GM21526 (cell line): ENCODE results near the gene MLLT1.

Experiments used
- ATAC-seq: cut with Tn5 transposase; IDR thresholded peaks from one replicate; pipeline ENCODE4 v1.9.1; 2021; ENCODE audit warnings: moderate library complexity; ENCODE audit not compliant: unreplicated experiment, low FRiP score

The MLLT1 gene

GRCh38 chr19:6238256-6238642 is 41.5 kb downstream of the MLLT1 start:
- no peak for ATAC-seq

- ATAC-seq, result no peak
Observed at GRCh38 chr19:6236310-6237291, 43.2 kb downstream of the MLLT1 start.

GRCh38 chr19:6235031-6235951 is 44.5 kb downstream of the MLLT1 start:
- ATAC-seq, result no peak

GRCh38 chr19:6234527-6234926 is 45.2 kb downstream of the MLLT1 start:
- no peak for ATAC-seq

DNA sequence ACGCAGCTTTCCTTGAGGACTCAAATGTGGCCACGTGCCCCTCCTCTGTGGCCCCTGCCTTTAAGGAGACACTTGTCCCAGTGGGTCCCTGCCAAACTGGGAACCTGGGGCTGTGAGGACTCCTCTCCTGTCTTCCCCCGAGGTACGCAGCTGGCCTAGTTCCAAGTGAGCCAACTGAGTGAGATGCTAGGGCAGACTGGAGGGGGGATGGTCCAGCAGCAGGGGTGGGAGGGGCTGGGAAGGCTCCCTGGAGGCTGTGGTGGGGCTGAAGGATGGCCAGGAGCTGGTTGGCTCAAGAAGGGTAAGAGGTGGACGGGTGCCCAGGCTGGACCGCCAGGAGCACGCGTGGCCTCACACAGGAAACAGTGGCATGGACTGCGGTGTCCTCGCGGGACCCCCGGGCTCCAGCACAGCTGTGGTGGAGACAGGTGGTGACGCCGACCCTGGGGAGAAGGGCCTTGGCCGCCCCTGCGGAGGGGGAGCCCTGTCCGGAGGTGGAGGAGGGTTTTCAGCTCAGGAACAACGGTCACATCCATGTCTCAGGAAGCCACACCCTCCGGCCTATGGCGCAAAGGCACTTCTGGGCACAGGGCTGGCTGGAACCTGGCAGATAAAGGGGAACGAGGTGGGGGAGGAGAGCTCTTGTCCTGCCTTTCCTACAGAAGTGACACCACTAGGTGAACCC is 45.8 kb downstream of the MLLT1 start:
- ATAC-seq, result no peak

- ATAC-seq, result no peak
Observed at GRCh38 chr19:6233056-6233826, 46.5 kb downstream of the MLLT1 start.

DNA sequence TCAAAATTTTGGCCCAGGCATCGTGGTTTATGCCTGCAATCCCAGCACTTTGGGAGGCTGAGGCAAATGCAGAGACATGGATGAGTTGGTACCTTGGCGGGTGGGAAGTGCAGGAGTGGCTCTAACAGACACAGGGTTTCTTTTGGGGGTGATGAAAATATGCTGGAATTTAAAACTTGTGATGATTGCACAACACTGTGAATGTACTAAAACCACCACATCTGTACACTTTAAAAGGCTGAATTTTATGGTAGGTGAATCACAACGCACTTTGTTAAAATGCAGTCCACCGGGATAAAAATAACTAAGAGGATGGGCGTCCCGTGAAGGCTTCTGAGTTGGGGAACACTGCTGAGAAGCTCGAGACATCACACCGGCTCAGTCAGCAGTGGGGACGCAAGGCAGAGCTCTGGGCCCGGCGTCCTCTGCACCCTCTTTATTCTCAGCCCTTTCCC is 47.1 kb downstream of the MLLT1 start:
- ATAC-seq, result no peak

DNA sequence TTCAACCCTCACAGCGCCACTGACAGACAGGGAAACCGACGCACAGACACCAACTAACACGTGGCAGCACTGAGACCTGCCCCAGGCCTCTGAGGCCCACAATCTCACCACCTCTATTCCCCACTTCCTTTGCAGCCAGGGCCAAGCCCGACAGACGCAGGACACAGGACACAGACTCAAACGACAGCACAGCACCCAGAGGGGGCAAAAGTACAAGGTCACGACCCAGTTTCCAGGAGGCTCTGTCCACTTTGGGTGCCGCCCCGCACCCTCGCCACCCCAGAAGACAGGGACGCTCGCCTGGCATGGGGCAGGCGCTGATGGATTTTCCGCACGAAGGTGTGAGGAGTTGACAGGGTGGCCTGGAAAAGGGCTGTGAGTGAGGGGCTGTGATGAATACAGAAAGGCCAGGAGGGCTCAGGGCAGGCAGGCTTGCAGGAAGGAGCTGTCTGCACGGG is 48.8 kb downstream of the MLLT1 start:
- ATAC-seq, result no peak

GRCh38 chr19:6229951-6230712 is 49.6 kb downstream of the MLLT1 start:
- no peak for ATAC-seq

DNA sequence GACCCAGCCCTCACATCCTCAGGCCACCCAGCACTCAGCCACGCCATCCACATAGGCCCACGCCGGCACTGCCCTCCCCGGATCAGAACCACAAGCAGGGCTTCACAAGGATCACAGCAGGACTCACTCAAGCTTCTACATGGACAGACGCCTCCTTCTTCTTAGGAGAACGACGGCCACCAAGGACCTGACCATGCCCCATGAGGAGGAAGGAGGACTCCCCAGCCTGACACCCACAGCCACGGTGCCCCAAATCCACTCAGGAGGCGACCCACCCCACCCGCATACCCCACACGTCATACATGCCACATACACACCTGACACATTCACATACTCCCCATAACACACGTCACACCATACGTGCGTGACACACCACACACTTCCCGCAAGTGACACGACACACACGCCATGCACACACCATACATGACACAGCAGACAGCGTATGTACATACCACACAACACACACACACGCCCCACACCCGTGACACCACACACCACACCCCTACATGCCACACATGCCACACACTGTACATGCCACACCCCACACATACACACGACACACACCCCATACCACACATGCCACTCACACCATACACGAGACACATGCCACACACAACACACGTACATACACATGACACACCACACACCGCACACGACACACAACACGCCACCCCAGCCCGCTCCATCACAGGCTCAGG is 50.4 kb downstream of the MLLT1 start:
- no peak for ATAC-seq

- ATAC-seq, result no peak
Observed at GRCh38 chr19:6228551-6229215, 51.1 kb downstream of the MLLT1 start.

- no peak for ATAC-seq
Observed at GRCh38 chr19:6227936-6228325, 51.8 kb downstream of the MLLT1 start.

DNA sequence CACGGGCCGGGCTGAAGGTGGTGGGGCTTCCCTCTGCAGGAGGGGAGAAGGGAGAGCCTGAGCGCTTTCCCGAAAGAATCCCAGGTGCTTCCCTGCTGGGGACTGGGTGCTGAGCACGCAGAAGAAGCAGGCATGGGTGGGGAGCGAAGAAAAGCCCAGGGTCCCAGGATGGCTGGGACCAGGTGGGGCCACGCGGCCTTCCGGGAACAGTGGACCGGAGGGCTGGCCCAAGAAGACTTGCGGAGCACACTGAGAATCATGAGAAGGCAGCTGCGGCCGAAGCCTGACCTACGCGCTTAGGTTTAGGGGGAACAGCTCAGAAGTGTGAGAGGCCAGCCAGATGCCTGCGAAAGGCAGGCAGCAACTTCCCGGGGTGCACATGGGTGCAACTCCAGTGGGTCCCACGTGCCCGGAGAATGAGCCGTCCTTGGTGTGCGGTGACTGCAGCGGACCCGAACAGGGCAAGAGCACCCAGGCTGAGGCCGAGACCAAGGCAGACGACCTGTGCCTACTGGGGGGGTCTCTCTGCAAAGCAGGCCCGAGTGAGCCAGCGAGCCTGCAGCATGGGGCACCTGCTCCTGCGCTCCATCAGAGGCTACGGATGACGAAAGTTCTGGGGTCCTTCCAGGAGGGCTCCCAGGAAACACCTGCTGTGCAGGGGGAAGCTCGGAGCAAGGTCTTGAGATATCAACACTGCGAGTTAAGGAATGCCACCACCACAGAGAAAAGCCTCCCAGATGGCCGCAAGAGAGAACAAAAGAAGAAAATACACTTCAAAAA is 52.4 kb downstream of the MLLT1 start:
- no peak for ATAC-seq

DNA sequence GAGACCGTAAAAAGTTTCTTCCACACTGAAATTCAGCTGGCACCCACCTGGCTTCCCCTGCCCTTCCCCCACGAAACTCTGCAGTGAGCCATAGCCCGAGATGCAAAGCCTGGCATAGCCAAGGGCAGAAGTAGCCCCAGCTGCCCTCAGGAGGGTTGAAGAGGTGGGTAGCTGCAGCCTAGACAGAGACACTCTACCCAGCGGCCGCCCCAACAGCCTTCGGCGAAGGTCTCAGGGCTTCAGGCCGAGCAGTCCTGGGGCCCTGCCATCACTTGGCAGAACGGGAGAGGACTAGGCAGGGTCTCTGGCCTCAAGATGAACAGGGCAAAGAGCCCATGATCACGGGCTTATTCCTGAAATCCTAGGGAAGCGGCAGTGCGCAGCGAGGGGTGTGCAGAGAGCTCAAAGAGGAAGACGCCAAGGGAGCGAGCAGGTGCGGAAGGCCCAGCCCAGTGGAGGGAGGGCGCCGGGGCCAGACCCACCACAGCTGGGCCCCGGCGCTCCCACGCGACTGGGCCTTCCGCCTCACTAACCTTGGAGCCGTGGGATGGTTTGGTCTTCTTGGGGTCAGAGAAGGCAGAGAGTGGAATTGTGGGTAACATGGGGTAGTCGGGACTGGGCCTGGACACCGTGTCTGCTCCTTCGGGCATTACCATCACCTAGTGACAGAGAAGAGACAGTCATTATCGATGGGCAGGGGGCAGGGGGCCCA is 53.2 kb downstream of the MLLT1 start:
- no peak for ATAC-seq

DNA sequence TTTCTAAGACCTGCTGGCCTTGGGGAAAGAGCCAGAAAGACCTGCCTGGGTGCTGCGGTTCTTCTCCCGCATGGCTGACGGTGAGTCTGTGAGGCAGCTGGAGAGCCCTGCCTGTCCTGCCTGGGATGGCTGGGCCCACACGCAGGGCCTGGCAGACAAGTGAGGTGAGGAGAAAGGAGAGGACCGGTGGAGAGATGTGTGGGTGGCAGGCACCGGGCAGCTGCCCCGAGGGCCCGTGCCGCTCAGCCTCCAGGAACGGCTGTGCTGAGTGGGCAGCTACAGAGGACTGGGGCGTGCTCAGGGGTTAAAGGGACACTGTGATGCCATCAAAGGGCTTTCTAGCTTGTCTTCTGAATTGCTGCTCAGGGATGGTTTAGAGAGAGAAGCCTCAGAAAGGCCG is 53.8 kb downstream of the MLLT1 start:
- ATAC-seq, result no peak

GRCh38 chr19:6225232-6225865 is 54.4 kb downstream of the MLLT1 start:
- no peak for ATAC-seq
